ENCODE measurements around the gene CNTN6.

CNTN6 gene

DNA sequence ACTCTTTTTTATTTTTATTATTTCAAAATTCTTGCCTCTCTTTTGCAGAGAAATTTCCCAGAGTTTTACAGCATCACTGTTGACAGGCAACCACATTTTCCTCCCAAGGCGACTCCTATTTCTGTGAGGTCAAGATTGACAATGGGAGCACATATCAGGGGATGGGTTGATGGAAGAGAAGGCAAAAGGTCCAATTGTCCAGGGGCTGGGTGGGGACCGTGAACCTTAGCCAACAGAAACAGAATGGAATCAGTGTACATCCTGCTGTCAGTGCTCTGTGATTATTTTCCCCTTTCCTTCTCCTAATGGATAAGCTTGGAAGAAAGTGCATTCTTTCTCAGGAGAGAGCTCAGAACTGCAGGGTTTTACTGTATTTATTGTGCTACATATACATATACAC, 42.4 kb downstream of the CNTN6 start:
- no peak overlapping the region for H3K27ac ChIP-seq

DNA sequence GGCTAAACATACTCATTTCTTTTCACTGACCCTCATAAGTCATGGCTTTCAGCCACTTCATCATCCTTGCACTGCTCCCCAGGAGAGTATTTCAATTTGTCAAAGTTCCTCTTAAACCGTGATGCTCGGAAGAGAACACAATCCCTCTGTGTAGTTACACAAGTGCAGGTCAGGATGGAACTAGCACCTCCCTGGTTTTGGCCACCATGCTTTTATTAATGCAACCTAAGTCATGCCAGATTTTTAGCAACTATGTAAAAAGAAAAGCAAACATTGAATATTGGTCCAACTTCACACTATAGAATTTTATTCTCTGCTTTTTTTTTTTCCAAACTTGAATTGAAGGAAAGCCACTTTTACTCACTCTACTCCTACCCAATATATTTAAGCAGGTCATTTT, 45.2 kb downstream of the CNTN6 start:
- no peaks in the 10 kb centered on the region for H3K36me3 ChIP-seq (ENCODE audit: insufficient read depth)
- no peak overlapping the region for H2AFZ ChIP-seq (ENCODE audit: low read depth)
- no peaks in the 10 kb centered on the region for H3K27me3 ChIP-seq (ENCODE audit: insufficient read depth, low read depth)
- H4K20me1 ChIP-seq (ENCODE audit: insufficient read depth) = no peaks in the 10 kb centered on the region
- H3K9ac ChIP-seq = no peak overlapping the region
- H3K4me1 ChIP-seq (ENCODE audit: low read depth, poor library complexity, severe bottlenecking) = no peaks in the 10 kb centered on the region
- H3K4me2 ChIP-seq = no peak overlapping the region
- no peaks in the 10 kb centered on the region for H3K79me2 ChIP-seq (ENCODE audit: insufficient read depth, low read depth)
- TF ChIP-seq, protein P1, sequence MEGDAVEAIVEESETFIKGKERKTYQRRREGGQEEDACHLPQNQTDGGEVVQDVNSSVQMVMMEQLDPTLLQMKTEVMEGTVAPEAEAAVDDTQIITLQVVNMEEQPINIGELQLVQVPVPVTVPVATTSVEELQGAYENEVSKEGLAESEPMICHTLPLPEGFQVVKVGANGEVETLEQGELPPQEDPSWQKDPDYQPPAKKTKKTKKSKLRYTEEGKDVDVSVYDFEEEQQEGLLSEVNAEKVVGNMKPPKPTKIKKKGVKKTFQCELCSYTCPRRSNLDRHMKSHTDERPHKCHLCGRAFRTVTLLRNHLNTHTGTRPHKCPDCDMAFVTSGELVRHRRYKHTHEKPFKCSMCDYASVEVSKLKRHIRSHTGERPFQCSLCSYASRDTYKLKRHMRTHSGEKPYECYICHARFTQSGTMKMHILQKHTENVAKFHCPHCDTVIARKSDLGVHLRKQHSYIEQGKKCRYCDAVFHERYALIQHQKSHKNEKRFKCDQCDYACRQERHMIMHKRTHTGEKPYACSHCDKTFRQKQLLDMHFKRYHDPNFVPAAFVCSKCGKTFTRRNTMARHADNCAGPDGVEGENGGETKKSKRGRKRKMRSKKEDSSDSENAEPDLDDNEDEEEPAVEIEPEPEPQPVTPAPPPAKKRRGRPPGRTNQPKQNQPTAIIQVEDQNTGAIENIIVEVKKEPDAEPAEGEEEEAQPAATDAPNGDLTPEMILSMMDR (conservative IDR thresholded peaks at IDR 0.05; ENCODE audit: low read depth, low read length) = no peak
- H3K4me3 ChIP-seq (IDR thresholded peaks at IDR 0.05; ENCODE audit: insufficient read depth, low read depth, low read length) = no peak overlapping the region
- no peak overlapping the region for H3K27ac ChIP-seq

More for the DNA sequence above, 42.4 kb downstream of the CNTN6 start:
- no peak overlapping the region for H3K9ac ChIP-seq
- H4K20me1 ChIP-seq (ENCODE audit: insufficient read depth) = no peaks in the 10 kb centered on the region
- no peaks in the 10 kb centered on the region for H3K27me3 ChIP-seq (ENCODE audit: insufficient read depth, low read depth)
- H3K79me2 ChIP-seq (ENCODE audit: insufficient read depth, low read depth) = no peaks in the 10 kb centered on the region
- no peaks in the 10 kb centered on the region for H3K4me1 ChIP-seq (ENCODE audit: low read depth, poor library complexity, severe bottlenecking)
- H3K4me2 ChIP-seq = no peak overlapping the region
- H3K4me3 ChIP-seq (IDR thresholded peaks at IDR 0.05; ENCODE audit: insufficient read depth, low read depth, low read length) = no peak overlapping the region
- no peaks in the 10 kb centered on the region for H3K36me3 ChIP-seq (ENCODE audit: insufficient read depth)
- TF ChIP-seq, protein P1 (conservative IDR thresholded peaks at IDR 0.05; ENCODE audit: low read depth, low read length) = no peak
- H2AFZ ChIP-seq (ENCODE audit: low read depth) = no peak overlapping the region

DNA sequence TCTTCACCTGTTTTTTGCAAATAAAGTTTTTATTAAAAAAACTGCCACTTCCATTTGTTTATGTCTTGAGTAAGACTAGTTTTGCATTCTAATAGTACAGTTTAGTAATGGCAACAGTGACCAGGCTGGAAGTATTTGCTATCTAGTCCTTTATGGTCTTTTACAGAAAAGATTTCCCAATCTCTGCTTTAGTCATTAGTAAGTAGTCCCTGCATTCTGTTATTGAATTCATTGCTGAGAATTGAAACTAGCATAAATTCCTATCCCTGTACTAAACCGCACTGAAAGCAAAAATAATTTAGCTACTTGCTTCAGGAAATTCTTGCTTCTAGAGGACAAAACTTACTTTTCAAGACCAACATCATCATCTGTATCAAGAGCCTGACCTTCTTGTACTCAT, 46.2 kb downstream of the CNTN6 start:
- no peak overlapping the region for H3K27ac ChIP-seq
- H3K79me2 ChIP-seq (ENCODE audit: insufficient read depth, low read depth) = no peaks in the 10 kb centered on the region
- H2AFZ ChIP-seq (ENCODE audit: low read depth) = no peak overlapping the region
- TF ChIP-seq, protein P1 (conservative IDR thresholded peaks at IDR 0.05; ENCODE audit: low read depth, low read length) = no peak
- no peaks in the 10 kb centered on the region for H4K20me1 ChIP-seq (ENCODE audit: insufficient read depth)
- H3K4me3 ChIP-seq (IDR thresholded peaks at IDR 0.05; ENCODE audit: insufficient read depth, low read depth, low read length) = no peak overlapping the region
- H3K9ac ChIP-seq = no peak overlapping the region
- no peaks in the 10 kb centered on the region for H3K4me1 ChIP-seq (ENCODE audit: low read depth, poor library complexity, severe bottlenecking)
- H3K4me2 ChIP-seq = no peak overlapping the region
- no peaks in the 10 kb centered on the region for H3K36me3 ChIP-seq (ENCODE audit: insufficient read depth)
- no peaks in the 10 kb centered on the region for H3K27me3 ChIP-seq (ENCODE audit: insufficient read depth, low read depth)

DNA sequence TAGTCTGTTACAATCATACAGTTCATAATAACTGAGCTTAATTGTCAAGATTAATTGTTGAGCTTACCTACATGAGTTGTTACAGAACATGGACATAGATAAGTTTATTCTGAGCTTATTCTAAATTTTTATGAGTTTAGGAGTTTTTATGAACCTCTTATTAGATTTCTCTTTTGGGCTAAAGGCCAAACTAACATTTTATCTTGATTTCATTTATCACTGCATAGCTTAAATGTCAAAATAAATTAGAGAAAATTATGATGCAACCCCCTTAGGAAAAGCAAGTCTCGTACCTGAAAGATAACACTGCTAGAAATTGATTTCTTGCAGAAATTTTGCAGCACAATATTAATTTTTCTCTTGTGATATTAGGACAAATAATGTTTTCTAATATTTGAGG, 54.5 kb downstream of the CNTN6 start:
- no peak overlapping the region for H3K4me2 ChIP-seq
- TF ChIP-seq, protein P1 (conservative IDR thresholded peaks at IDR 0.05; ENCODE audit: low read depth, low read length) = no peak
- H3K4me3 ChIP-seq (IDR thresholded peaks at IDR 0.05; ENCODE audit: insufficient read depth, low read depth, low read length) = no peak overlapping the region
- H3K4me1 ChIP-seq (ENCODE audit: low read depth, poor library complexity, severe bottlenecking) = no peaks in the 10 kb centered on the region
- H3K27me3 ChIP-seq (ENCODE audit: insufficient read depth, low read depth) = no peaks in the 10 kb centered on the region
- H3K9ac ChIP-seq = no peak overlapping the region
- no peak overlapping the region for H3K27ac ChIP-seq
- H3K36me3 ChIP-seq (ENCODE audit: insufficient read depth) = no peaks in the 10 kb centered on the region
- H3K79me2 ChIP-seq (ENCODE audit: insufficient read depth, low read depth) = no peaks in the 10 kb centered on the region
- no peak overlapping the region for H2AFZ ChIP-seq (ENCODE audit: low read depth)
- H4K20me1 ChIP-seq (ENCODE audit: insufficient read depth) = no peaks in the 10 kb centered on the region

All from KMS-11 (cell line).